Stromal cell of bone marrow (primary cell): ENCODE data around the gene RAB26.
A peak's percentile ranks its signal among the peaks of the same experiment; 100 is the strongest.
"Not testable (repeated sequence)": the region's sequence is repeated elsewhere in the genome, so short reads cannot be mapped to it uniquely, and the experiment has no call there.

Source experiments
- DNase-seq: peaks from one replicate; pipeline ENCODE4 v3.0.0-alpha.2; 2012; ENCODE audit warnings: low read depth

Gene RAB26

GRCh38 chr16:2147981-2148671, at the start of gene RAB26:
TSS of gene RAB26 (plus strand) at chr16:2148625. CDS start at chr16:2148784, 159 bp downstream.
- no peak for DNase-seq

DNA sequence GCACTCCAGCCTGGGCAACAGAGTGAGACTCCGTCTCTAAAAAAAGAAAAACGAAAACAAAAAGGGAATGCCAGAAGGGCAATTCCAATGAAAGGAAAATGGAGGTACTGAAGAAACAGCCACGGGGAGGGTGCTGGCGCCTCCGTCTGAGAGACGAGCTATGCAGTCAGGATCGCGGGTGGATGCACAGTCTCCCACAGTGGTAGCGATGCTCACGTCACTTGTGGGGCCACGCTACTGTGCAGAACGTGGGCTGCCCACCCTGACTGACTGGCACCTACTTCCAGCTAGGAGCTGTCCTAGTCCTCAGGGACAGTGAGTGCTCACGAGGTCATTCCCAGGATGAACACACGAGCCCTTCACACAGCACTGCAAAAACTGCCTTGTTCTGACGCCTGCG, 46.8 kb upstream of the RAB26 start:
- DNase-seq: not testable (repeated sequence)

DNA sequence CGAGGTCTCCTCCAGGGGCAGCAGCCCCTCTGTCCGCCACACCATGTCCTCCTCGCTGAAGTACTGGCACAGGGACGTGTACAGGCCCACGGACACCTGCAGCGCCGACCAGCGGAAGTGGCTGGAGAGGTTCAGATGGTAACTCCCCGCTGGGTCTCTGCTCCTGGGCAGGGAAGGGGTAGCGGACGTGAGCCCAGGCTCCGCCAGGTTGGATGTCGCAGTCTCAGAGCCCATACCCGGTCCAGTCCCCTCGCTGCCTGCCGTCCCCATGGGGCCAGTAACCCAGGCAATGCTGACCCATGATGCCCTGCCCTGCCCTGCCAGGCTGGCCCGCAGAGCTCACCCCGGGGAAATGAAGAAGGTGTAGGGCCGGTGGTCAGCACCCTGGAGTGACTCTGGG, 46.0 kb upstream of the RAB26 start:
- DNase-seq: no peak

GRCh38 chr16:2104464-2104863, 44.0 kb upstream of the RAB26 start:
- not testable (repeated sequence) for DNase-seq

DNA sequence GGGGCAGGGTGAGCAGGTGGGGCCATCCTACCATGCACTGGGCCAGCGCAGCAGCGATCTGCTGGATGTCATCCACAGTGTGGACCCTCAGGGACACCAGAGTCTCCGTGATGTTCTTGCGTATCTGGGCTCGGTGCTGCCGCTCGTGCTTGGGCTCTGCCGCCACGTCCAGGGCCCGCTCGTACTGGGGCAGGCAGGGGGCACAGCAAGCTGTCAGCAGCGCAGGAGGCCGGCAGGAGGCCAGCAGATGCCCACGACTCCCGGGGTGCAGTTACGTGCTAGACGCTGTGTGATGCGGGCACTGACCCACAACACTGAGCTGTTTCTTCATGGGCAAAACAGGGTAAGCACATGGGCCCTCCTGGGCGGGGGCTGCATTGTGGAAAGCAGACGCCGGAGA, 43.1 kb upstream of the RAB26 start:
- not testable (repeated sequence) for DNase-seq

- DNase-seq: not testable (repeated sequence)
These were observed 42.7 kb upstream of the RAB26 start for GRCh38 chr16:2105769-2106168.

DNA sequence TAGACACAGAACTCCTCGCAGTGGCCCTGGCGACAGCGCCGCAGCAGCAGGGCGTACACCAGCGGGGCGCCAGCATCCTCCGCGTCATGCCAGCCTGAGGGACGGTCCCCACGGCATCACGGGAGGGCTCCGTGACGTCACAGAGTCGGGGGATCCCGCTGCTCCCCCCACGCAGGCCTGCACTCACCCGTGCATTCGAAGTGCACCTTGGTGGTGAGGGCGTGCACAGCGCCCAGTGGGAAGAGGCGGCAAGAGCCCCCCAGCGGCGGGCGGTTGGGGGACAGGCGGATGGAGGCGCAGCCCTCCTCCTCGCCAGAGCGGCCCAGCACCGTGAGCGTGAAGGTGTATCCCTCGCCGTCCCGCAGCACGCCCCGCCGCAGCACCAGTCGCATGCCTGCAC, 42.2 kb upstream of the RAB26 start:
- DNase-seq: not testable (repeated sequence)

DNA sequence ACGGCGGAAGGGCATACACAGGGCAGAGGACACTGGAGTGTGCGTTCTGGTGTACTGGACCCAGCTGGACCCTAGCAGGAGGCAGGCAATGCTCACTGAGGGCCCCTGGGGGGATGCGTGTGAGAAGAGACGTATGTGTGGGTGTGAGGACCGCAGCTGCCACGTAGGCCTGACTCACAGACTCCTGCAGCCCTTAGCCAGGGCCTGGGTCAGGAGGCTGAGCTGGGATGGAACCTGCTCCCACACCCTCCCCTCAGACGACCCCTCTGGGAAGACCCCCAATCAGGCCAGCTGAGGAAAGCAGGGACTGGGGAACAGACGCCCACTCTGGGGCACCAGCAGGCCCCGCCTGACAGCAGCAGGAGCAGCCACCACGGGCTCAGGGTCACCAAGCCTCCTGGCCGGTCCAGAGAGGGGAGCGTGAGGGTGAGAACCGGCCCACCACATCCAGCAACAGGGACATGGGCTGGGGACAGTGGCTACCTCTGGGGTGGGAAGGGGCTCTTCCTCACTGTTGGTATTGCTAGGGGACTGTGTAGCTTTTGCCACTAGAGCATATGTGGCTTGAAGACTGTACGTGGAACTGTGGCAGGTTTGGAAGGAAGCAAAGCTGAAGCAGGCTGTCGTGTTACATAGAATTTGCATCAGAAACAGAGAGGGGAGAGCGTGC, 41.2 kb upstream of the RAB26 start:
- DNase-seq: peak; percentile 69

- not testable (repeated sequence) for DNase-seq
These were observed 40.7 kb upstream of the RAB26 start for GRCh38 chr16:2107791-2108125.

GRCh38 chr16:2108446-2109270, 39.8 kb upstream of the RAB26 start:
- DNase-seq: not testable (repeated sequence)

GRCh38 chr16:2109271-2109580, 39.2 kb upstream of the RAB26 start:
- not testable (repeated sequence) for DNase-seq

- DNase-seq: not testable (repeated sequence)
These were observed 38.6 kb upstream of the RAB26 start for GRCh38 chr16:2109872-2110271.

GRCh38 chr16:2110332-2111008, 38.0 kb upstream of the RAB26 start:
- not testable (repeated sequence) for DNase-seq

- DNase-seq: not testable (repeated sequence)
These were observed 37.4 kb upstream of the RAB26 start for GRCh38 chr16:2111009-2111353.

GRCh38 chr16:2111412-2112335, 36.8 kb upstream of the RAB26 start:
- DNase-seq: not testable (repeated sequence)

DNA sequence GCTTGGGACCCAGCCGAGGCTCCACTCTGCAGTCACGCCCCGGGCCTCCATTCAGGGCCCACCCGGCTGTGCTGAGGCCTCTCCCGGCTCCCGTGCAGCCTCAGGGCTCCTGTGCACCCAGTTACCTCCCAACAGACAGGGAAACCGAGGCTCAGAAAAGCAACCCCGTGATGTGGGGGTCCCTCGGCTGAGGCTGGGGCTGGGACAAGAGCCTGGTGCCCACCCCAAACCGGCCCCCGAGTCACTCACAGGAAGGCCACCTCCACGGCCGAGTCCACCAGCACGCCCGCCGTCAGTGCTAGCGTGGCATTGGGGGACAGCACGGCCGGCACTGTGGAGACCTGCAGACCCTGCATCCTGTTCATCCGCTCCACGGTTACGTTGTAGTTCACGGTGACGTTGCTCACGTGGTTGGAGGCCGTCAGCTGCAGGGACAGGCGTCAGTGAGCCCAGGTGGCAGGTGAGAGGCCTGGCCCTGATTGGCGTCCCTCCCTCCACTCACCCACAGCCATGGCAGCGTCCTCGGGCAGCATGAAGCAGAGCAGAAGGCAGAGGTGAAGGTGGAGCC, 35.8 kb upstream of the RAB26 start:
- DNase-seq: not testable (repeated sequence)

- not testable (repeated sequence) for DNase-seq
These were observed 34.2 kb upstream of the RAB26 start for GRCh38 chr16:2114225-2114624.

GRCh38 chr16:2114885-2115590, 33.4 kb upstream of the RAB26 start:
- not testable (repeated sequence) for DNase-seq

DNA sequence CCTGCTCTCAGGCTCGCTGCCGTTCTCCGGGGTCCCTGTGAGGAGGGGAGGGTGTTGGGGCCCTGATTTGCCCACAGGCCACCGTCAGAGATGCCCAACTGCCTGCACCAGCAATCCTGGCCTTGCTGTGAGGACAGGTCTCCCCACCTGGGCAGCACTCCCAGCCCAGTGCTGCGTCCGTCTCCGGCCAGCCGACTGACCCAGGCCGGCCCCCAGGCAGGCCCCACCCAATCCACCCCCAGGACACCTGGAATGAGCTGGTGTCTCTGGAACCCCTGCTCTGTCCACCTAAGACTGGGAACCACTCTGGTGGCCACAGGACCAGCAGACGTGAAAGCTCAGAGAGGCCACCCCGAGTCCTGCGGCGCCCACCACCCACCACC, 32.8 kb upstream of the RAB26 start:
- no peak for DNase-seq

DNA sequence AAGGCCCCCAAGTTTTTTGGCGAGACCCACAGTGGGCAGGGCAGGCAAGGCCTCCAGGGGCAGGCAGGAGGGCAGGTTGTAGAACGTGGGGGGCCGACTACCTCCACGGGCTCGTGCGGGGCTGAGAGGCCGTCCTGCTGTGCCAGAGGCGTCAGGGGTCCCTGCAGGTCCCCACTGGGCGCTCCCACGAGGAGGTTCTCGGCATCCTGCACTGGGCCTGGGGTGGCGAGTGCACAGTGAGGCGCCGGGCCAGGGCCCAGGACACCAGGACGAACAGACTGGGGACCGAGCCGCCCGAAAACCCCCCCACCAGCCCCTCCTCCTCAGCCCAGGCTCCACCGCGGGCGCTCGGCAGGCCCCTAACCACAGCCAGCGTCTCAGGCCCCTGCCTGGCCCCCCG, 32.0 kb upstream of the RAB26 start:
- not testable (repeated sequence) for DNase-seq
